ENCODE measurements around the gene PITPNB.

The PITPNB gene

DNA sequence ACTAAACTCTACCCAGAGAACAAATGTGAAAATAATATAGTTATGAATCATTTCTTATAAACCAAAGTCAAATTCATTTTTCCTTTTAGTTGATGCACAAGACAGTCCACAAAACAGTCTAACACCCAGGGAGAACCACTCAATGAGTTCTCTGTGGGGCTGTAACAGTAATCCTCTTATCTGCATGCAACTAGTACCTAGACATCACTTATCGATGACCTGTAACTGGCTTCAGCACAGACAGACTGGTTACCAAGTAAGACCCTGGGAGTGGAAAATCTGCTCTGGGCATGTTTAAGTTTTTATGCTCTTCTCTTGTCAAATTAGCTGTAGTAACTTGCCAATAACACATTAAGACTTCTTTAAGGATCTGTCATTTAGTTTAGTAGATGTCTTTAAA, 46.6 kb downstream of the PITPNB start:
- in situ Hi-C loops (cut with MboI; ENCODE audit: low pct_unique_long_range_greater_than_20kb, low sequenced_read_pairs, unreplicated experiment): no loop called here
- DNase-seq (ENCODE audit: low spot score): no peak
- TF ChIP-seq, protein P1, sequence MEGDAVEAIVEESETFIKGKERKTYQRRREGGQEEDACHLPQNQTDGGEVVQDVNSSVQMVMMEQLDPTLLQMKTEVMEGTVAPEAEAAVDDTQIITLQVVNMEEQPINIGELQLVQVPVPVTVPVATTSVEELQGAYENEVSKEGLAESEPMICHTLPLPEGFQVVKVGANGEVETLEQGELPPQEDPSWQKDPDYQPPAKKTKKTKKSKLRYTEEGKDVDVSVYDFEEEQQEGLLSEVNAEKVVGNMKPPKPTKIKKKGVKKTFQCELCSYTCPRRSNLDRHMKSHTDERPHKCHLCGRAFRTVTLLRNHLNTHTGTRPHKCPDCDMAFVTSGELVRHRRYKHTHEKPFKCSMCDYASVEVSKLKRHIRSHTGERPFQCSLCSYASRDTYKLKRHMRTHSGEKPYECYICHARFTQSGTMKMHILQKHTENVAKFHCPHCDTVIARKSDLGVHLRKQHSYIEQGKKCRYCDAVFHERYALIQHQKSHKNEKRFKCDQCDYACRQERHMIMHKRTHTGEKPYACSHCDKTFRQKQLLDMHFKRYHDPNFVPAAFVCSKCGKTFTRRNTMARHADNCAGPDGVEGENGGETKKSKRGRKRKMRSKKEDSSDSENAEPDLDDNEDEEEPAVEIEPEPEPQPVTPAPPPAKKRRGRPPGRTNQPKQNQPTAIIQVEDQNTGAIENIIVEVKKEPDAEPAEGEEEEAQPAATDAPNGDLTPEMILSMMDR (IDR thresholded peaks at IDR 0.05; ENCODE audit: extremely low read depth, insufficient read depth, missing control alignments): no peak

GRCh38 chr22:27871306-27872014, 47.6 kb downstream of the PITPNB start:
- TF ChIP-seq, protein P1 (IDR thresholded peaks at IDR 0.05; ENCODE audit: extremely low read depth, insufficient read depth, missing control alignments): no peak
- in situ Hi-C loops (cut with MboI; ENCODE audit: low pct_unique_long_range_greater_than_20kb, low sequenced_read_pairs, unreplicated experiment): no loop called here
- no peak for DNase-seq (ENCODE audit: low spot score)

DNA sequence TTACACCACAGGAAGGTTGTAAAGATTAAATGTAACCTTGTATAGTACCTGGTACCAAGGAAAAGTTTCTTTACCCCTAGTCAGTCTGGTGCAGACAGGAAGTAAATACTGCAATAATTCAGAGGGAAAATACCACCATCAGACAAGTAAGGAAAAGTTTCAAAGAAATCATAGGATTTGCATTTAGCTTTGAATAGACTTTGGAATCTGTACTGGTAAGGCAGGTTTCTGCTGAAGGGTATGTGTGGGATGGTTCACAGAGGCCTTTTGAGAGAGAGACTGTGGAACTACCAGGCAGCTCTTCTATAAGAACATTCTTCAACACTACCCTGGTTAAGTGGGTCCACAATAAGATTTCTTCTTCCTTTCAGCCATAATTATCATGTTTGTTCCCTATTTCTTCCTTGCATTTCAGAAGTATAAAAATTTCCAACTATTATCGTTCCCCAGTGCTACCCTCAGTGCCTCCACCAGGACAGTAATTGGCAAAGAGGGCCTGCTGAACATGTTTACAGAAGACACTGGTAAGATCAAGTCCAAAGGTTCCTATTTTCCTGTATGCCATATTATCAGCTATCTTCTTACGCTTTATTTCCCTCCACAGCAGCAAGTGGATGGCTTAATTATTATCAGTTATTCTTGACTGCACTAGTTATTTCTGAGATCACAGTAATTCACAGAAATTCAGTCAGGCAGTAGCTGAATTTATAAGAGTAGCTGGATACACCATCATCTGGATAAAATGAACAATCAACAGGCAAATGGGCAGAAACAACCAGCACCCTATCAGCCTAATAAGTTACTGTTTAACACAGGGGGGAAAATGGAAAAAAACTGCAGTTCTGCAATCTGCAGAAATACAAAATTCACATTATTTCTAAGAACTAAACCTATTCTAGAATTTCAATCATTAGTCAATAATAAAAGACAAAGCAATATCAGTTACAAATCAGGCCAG, 48.5 kb downstream of the PITPNB start:
- in situ Hi-C loops (cut with MboI; ENCODE audit: low pct_unique_long_range_greater_than_20kb, low sequenced_read_pairs, unreplicated experiment): no loop called here
- TF ChIP-seq, protein P1 (IDR thresholded peaks at IDR 0.05; ENCODE audit: extremely low read depth, insufficient read depth, missing control alignments): no peak
- no peak for DNase-seq (ENCODE audit: low spot score)

GRCh38 chr22:27868732-27869282, 50.2 kb downstream of the PITPNB start:
- in situ Hi-C loops (cut with MboI; ENCODE audit: low pct_unique_long_range_greater_than_20kb, low sequenced_read_pairs, unreplicated experiment): no loop called here
- TF ChIP-seq, protein P1 (IDR thresholded peaks at IDR 0.05; ENCODE audit: extremely low read depth, insufficient read depth, missing control alignments): no peak
- DNase-seq (ENCODE audit: low spot score): no peak

- no peak for DNase-seq (ENCODE audit: low spot score)
- in situ Hi-C loops (cut with MboI; ENCODE audit: low pct_unique_long_range_greater_than_20kb, low sequenced_read_pairs, unreplicated experiment): no loop called here
- TF ChIP-seq, protein P1 (IDR thresholded peaks at IDR 0.05; ENCODE audit: extremely low read depth, insufficient read depth, missing control alignments): no peak
These were observed 50.9 kb downstream of the PITPNB start for GRCh38 chr22:27867953-27868731.
